ENCODE data around the gene ATXN7.

DNA sequence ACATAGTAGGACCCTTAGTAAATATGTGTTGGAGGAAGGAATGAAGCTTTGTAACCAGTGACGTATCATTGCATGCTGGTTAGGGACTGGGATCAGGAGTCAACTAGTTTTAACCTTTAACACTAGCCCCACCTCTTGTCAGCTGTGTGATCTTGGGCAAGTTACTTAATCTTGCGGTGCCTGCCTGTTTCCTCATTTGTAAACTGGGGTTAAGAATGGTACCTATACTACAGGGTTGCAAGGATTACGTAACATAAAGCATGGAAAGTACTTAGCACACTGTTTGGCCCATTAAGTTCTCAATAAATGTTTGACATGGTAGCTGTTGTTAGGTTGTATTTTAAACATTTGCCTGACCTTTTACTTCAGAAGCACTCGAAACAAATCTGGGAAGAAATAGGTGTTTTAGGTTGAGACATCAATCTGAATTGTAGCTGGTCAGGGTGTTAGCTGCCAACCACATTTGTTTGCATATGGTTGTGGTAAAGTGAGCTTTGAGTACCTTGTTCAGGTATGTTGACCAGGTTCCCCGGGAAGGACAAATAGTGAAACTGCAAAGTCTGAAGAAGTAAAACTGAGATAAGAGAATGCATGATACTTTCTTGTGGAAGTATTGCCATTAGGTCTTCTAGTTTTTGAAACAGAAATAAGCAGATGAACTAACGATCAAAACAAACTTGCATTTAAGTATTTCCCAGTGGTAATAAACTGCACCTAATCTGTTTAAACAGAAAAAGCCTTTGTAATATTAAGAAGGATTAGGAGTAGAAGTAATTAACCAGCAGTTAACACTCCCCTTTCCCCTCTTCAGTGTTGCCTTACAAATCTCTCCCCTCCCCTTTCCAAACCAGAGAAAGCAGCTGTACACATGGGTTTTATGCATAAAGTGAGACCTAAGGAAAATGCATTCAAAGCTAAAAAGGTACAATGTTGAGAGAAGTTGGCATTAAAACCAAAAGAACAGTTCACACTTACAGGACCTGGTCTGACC lies 74.3 kb downstream of the ATXN7 start:
- TF ChIP-seq CTCF (conservative IDR thresholded peaks at IDR 0.05) (no peak), ZFX (IDR thresholded peaks at IDR 0.05) (no peak)
